ENCODE data around the gene OR10G4. TPM values are rescaled to one million over a fixed set of nuclear protein-coding genes. Genes with fewer than 3 reads are reported as not detected.

OR10G4 gene
- total RNA-seq, 4 donors from 2014 or later = not detected

Other genes starting within 250 kb of the OR10G4 start
- gene OR6M1, start 206.6 kb upstream of the OR10G4 start, total RNA-seq = not detected
- gene TMEM225, start 127.3 kb upstream of the OR10G4 start, total RNA-seq = not detected
- gene OR8D4, start 110.8 kb upstream of the OR10G4 start, total RNA-seq = not detected
- not detected for gene OR4D5, start 73.4 kb upstream of the OR10G4 start, total RNA-seq
- not detected for gene OR6T1, start 69.2 kb upstream of the OR10G4 start, total RNA-seq
- gene OR10S1, start 35.2 kb upstream of the OR10G4 start, total RNA-seq = not detected
- gene OR10G6, start 17.8 kb upstream of the OR10G4 start, total RNA-seq = not detected
- gene OR10G9, start 10.0 kb downstream of the OR10G4 start, total RNA-seq = not detected
- gene OR10G8, start 13.8 kb downstream of the OR10G4 start, total RNA-seq = not detected
- not detected for gene OR10G7, start 28.3 kb downstream of the OR10G4 start, total RNA-seq
- gene VWA5A, start 102.5 kb downstream of the OR10G4 start, total RNA-seq = 10 to 100 TPM; 13.3 to 22.2 (median 15.0) TPM
- gene OR10D3, start 170.3 kb downstream of the OR10G4 start, total RNA-seq = not detected
- gene OR8G1, start 228.1 kb downstream of the OR10G4 start, total RNA-seq = not detected
- gene OR8G5, start 243.4 kb downstream of the OR10G4 start, total RNA-seq = under 1 TPM in 1 of 4 donors, not detected in 3; 0.83 TPM

All from esophagus muscularis mucosa (tissue), 4 donors.